T-helper 2 cell treated with Interferon-gamma antibody and Interleukin-4, amounts not matched to agents 100 ng/mL and 5 ng/mL, for 36 hours (primary cell): ENCODE measurements around the gene TENM4. TPM values are rescaled to one million over a fixed set of nuclear protein-coding genes. Genes with fewer than 3 reads are reported as not detected.

Experiments
- intact Hi-C: fragments of 100-400 bp; cut with micrococcal nuclease; formaldehyde crosslinking; loops from one replicate; pipeline ENCODE4 v1.15.1; 2023
- total RNA-seq: library from RNA; stranded (reverse); gene quantifications from 2 replicates; pipeline ENCODE4 v1.2.3, GENCODE V29; 2022

Gene TENM4
- total RNA-seq, 1 donor from 2014 or later, result not detected

DNA sequence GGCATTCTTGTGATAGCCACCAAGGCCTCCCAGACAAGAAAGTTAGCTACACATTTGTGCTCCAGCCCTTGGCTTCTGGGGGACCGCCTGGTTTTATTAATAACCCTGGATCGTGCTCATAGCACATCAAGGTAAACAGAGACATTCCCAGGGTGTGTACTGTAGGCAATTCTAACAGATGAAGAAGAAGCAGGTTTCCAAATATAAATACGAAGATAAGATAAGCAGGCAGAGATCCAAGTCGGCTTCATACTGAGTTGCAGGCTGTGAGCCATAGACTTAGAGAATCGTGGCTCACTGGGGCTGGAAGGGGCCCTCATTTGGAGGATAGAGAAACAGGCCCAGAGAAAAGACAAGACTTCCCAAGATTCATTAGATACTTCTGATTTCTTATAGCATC lies 131.4 kb downstream of the TENM4 start:
- intact Hi-C loops, result no loop called here

- intact Hi-C loops, result no loop called here
Observed at GRCh38 chr11:79308429-79308828, 132.4 kb downstream of the TENM4 start.

DNA sequence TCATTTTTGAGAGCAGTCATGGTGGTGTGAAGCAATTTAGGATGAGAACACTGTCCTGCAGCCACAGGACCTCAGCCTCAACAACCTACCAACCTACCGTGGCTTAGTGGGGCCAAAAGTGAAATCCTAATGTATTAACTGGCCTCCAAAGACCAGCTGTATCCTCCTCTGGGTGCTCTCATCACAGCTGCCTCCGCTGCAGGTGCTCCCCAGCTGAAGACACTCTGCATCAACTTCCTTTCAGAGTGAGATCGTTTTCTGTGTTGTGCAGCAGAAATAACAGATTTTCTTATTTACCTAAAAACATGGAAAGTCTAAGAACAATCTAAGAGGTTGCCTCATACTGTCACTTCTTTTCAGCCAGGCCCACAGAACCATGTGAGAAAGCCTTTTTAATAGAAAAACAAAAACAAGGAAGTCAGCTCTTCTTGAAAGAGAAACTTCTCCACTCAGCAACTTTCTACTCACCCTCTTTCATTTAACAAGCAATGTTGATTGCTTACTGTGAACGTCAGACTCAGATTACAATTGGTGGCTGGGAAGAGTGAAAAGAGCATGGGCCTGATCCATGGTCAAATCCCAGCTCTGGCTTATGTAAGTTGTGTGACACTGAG lies 136.1 kb downstream of the TENM4 start:
- intact Hi-C loops, result no loop called here

DNA sequence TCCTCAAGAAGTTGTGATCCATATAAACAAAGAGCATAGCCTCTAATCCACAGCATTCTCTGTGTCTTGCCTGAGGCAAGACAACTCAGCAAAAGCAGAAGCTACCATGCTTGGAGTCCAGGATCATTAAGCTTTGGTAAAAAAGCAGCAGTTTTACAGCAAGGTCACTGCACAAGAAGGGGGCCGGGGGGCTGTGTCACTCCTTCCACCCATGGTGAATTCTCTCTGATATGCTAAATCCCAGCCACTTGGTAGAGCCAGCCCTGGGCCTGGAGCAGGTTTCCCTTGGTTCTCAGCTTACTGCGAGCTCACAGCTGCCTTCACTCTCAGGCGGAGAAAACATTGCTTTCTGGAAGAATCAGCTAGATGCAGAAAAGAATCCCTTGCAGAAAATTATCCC lies 144.7 kb downstream of the TENM4 start:
- intact Hi-C loops, result no loop called here

- intact Hi-C loops, result no loop called here
Observed at GRCh38 chr11:79294845-79295731, 145.7 kb downstream of the TENM4 start.

DNA sequence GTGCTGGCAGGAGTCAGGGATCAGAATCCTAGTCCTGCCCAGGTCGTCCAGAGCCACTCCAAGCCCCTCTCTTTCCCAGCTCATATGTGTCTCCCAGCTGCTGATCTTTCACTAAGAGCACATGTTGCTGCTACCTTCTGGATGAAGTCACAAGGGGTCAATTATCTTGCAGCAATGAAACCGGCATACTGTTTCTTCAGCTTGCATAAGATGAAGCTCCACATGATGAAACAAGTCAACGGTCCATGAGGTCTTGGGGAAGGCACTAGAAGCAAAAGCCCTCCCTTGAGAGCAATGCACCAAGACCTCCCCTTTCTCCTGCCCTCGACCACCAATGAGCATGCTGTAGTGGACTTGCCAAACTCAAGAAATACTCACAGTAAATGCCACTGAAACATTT lies 148.9 kb downstream of the TENM4 start:
- intact Hi-C loops, result no loop called here

DNA sequence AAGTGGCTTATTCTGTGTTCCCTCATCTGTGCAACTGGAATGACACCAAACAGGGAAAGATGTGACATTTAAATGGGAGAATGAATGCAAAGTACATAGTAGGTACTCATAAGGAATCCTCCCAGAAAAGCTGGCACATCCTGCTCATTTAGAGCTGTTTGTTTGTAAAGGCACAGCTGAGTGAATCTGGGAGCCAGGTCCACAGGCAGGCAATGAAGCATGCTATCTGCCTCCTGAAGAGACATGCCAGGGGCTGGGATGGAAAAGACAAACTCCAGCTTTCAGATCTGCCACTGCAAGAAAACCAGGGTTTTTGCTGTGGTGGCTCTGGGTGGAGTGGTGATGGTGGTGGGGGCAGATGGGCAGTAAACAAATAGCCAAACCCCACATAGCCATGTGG lies 150.1 kb downstream of the TENM4 start:
- intact Hi-C loops, result no loop called here

DNA sequence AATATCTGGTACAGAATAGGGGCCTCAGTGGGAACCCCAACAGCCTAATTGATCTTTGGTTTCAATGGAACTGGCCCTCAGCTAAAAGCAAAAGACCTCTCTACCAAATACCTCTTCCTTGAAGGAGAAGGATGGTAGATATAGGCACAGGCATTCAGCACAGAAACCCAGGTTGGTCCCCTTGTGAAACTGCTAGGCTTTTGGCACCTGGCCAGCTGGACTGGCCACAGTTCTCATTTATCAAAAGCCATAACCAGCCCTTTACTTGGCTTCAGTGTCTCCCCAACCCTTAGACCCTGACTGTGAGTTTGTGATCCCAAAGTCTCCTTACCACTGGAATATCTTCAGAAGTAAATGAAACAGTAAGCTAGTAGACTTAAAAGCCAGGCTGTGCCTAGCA lies 152.9 kb downstream of the TENM4 start:
- intact Hi-C loops, result no loop called here

DNA sequence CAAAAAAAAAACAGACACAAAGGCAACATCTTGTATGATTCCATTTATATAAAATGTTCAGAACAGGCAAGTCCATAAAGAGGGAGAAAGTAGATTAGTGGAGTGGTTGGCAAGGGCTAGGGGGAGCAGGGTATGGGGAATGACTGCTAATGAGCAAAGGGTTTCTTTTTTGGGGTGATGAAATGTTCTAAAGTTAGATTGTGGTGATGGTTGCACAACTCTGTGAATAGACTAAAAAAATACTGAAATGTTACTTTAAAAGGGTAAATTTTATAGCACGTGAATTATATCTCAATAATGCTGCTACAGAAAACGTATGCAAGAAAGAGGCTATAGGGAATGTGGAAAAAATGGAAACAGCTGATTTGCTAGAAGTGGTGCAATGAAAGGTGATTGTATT lies 155.1 kb downstream of the TENM4 start:
- intact Hi-C loops, result no loop called here

GRCh38 chr11:79276736-79277325 lies 164.0 kb downstream of the TENM4 start:
- intact Hi-C loops, result no loop called here

GRCh38 chr11:79274636-79275331 lies 166.0 kb downstream of the TENM4 start:
- intact Hi-C loops, result no loop called here

DNA sequence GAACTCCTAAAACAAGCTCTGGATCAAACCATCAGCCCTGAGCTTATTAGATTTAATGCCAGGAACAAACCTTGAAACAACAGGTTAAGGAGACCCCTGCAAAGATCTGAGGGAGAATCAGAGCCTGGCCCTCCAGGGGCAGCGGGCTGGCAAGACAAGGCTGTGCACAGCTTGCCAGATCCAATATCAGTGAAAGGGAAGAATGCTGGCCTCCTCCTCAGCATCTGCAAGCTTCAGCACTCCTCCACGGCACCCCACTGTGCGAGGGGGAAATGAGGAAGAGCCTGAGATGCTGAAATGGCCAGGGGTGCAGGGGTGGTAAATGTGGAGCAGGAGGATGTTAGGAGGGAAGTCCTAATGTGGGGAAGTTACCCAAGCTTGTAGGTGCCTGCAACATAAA lies 167.0 kb downstream of the TENM4 start:
- intact Hi-C loops, result no loop called here

DNA sequence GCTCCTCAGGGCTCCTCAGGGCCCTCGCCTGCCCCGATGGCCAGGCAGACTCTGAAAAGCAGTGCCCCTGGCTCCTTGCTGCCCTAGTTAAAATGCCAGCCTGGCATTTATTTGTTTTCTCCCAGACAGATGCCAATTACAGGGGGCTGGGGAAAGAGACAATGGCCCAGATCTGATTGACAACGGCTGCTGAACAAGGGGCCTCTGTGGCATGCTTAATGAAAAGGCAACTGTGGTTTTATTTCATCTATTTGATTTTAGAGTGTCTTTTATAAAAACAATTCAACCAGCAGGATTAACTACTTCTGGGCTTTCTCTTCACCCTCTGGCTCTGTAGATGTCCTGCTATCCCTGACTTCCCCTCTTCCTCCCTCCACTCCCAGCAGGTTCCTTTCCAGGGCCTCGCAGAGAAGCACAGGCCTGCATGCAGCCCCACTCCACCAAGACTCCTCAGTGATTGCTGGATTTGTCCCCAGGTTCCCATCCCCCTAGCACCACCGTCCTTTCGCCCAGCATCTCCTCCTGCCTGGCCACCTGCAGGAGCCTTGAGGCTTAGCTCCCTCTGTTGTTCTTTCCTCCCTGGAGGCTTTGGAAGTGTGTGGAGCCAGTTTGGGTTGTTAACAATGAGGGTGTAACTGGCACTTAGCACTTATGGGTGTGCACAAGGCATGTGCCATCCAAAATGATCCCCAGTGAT lies 171.1 kb downstream of the TENM4 start:
- intact Hi-C loops, result no loop called here

DNA sequence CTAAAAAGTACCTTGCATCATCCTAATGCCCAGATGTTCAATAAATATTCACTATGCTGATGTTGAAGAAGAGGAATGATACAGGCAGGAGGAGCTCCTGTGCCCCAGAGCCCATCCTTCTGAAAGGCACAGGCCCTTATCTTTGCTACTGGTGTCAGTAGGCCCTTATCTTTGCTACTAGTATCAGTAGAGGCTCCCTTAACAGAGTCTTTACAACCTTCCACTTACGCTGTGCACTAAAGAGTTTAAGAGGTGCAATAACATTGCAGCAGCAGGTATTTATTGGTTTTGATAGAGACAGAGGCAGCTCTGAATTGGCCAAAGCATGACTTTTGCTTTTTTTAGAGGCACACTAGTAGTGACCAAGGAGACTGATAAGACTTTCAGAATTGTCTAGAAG lies 174.4 kb downstream of the TENM4 start:
- intact Hi-C loops, result no loop called here

GRCh38 chr11:79265756-79266322 lies 175.0 kb downstream of the TENM4 start:
- intact Hi-C loops, result no loop called here

- intact Hi-C loops, result no loop called here
Observed at GRCh38 chr11:79264284-79264683, 176.5 kb downstream of the TENM4 start.

DNA sequence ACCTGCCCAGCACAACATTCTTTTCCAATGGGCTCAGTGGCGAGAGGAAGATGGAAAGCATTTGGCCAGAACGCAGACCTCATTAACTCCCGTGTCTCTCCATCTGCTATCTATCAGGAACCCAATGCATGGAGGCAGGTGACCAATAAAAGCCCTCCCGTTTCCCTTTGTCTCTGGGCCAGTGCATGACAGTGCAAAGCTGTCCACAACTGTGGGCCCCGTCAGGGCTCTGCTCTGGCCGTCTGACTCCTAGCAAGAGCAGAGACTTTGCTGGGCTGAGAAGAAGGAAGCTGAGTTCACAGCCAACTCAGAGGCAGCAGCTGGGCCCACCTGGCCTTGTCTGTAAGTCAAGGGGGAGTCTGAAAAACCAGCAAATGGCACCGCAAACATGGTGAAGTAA lies 177.8 kb downstream of the TENM4 start:
- intact Hi-C loops, result no loop called here

GRCh38 chr11:79262221-79262620 lies 178.6 kb downstream of the TENM4 start:
- intact Hi-C loops, result no loop called here

DNA sequence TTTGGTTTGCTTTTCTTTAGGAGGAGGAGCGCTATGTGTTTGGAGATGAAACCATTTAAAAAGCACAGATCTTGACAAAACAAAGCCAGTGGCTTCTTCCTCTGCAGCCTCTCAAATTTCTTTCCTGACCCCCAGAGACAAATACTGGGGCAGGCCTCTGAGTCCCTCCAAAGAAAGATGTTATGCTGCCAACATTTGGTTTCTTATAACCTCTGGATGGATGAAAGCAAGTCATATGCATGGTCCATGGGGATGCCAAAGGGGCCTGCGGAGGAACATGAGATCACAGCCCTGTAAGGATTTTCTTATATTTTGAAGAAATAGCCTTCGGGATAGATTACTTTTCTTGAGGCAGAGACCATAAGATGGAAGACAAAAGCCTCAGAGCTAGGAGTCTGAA lies 179.1 kb downstream of the TENM4 start:
- intact Hi-C loops, result no loop called here

DNA sequence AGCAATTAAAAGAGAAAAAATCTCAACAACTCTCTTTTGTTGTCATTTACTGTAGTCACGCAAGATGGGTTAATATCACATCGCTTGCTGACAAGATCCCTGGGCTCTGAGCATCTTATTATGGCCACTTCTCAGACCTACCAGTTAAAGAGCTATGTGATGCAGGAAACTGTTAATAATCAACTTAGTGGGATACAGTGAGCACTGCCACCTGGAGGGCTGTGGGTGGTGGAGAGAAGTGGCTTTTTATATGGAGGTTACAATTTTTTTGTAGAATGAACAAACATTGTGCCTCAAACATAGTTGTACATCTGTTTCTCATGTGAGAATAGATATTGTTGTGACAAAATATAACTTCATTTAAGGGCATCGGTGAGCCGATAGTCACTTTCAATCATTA lies 181.0 kb downstream of the TENM4 start:
- intact Hi-C loops, result no loop called here

GRCh38 chr11:79258576-79258975 lies 182.3 kb downstream of the TENM4 start:
- intact Hi-C loops, result no loop called here
